Hippocampal formation (tissue), 2 donors: ENCODE results near the gene ATPAF1.

ENCODE experiments used
- DNase-seq, 2 donors: peaks; one replicate each; lab custom pipeline; 2025; lab: John Stamatoyannopoulos, UW

The ATPAF1 gene

DNA sequence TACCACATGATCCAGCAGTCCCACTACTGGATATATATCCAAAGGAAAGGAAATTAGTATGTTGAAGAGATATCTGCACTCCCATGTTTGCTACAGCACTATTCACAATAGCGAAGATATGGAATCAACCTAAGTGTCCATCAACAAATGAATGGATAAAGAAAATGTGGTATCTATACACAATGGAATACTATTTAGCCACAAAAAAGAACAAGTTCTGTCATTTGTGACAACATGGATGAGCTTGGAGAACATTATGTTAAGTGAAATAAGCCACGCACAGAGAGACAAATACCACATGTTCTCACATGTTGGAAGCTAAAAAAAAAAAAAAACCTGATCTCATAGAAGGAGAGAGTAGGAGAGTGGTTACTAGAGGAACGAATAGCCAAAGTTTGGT is 17.7 kb downstream of the ATPAF1 start:
- DNase-seq, result no peak

- DNase-seq, result no peak
Observed at GRCh38 chr1:46649764-46650163, 18.4 kb downstream of the ATPAF1 start.

DNA sequence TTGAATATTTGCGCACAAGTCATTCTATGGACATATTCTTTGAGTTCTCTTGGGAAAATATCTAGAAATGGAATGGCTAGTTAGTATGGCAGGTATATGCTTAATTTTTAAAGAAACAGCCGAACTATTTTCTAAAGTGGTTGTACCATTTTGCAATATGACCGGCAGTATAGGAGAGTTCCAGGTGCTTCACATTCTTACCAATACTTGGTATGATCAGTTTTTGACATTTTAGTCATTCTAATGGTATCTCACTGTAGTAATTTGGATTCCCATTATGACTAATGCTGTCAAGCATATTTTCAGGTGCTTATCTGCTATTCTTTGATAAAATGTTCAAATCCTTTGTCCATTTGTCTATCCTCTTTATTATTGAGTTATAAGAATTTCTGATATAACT is 20.6 kb downstream of the ATPAF1 start:
- DNase-seq, result no peak

GRCh38 chr1:46646844-46647243 is 21.3 kb downstream of the ATPAF1 start:
- no peak for DNase-seq

GRCh38 chr1:46646331-46646730 is 21.8 kb downstream of the ATPAF1 start:
- DNase-seq, result no peak

DNA sequence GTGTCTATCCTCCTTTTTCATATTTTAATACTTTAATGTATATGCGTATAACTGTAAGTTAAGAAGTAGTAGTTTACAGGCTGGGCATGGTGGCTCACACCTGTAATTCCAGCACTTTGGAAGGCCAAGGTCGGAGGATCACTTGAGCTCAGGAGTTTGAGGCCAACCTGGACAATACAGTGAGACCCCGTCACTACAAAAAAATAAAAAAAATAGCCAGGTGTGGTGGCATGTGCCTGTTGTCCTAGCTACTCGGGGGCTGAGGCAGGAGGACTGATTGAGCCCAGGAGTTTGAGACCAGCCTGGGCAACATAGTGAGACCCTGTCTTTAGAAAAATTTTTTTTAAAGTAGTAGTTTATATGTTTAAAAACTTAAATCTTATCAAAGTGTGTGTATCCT is 22.3 kb downstream of the ATPAF1 start:
- DNase-seq, result no peak

DNA sequence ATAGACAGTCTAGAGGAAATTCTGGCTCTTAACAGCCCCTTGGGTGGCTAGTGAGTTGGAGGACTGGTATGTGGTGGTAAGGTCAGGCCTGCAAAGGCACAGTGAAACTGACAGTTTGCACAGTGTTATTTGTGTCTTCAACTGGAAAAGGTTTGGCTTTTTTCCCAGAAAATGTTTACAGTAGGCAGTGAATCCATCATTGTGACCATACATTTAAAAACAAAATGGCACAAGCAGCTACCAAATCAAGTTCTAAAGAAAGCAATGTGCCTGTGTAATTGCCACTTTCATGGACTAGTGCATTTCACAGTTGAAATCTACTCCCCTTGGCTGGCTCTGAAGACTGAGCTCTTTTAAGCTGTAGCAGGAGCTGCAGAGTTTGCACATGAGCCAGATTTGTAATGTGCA is 24.8 kb downstream of the ATPAF1 start:
- no peak for DNase-seq

DNA sequence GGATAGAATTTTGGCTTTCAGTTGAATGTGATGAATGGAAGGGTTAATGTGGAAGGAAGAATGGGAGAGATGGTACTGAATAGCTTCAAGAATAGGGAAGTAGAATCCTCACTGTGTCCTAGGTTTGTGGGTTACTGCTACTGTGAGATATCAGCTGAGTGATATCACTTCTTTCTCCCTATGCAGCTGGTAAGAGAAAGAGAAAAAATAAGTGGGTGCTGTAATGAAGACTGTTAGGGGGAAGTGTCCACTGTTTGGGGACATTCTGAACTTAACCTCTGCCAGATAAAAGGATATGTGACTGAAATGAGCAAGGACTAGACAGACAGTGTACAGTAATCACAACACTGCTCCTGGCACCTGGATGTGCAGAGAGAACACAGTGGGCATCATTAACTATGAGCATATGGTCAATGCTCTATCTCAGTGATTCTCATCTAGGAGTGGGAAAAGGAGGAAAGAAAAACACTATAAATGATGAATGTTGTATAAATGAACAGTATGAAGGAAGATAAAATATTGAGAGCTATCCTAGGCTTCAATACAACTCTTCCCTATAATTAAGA is 26.0 kb downstream of the ATPAF1 start:
- DNase-seq, result no peak

DNA sequence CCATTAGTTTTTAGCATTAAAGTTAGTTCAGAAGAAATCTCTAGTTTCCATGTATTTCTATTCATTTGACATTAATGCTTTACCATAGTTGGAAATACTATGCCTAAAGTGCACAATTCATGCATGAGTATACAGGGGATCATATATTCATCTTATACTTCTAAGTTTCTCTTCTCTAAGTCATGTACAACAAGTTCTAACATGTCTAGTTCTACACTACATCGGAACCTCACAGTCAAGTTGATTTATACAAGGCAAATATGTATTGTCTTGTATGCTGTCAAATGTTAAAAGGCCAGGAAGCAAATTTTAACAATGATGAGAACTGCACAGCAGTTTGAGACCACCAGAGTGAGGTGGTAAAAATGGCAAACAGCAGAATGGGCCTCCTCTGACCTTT is 28.6 kb downstream of the ATPAF1 start:
- DNase-seq, result no peak

DNA sequence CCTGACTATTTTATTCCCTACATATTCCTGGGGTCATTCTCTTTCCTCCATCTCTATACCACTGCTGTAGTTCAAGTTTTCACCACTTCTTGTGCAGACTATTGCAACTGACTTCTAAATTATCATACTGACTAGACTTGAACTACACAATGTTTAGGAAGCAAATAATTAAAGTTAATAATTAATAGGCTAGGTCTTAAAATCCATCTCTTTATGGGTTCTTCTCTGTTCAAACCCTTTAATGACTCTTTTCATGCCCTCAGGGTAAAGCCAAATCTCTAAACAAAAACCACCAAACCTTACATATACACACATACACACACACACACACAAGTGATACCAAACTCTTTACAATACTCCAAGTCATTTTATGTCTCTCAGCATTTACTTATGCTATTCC is 29.2 kb downstream of the ATPAF1 start:
- DNase-seq, result no peak

GRCh38 chr1:46637444-46638083 is 30.6 kb downstream of the ATPAF1 start:
- DNase-seq, result no peak

DNA sequence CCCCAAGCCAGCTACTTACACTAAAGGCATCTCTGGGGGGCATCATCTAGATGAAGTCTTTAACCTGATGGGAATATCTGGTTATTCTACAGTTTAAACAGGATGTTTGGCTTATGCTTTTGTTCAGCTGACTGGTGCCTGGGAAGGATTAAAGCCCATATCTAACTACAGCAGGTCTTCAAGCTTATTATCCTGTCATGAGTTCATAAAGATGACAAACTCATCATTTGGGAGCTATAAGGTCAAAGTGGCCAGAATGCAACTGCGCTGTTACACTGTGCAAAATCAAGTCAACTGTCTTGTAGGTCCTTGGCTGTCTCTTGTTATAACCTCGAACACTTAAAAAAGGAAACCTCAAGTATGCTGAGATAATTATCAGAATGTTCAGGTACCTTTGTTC is 33.0 kb downstream of the ATPAF1 start:
- no peak for DNase-seq

GRCh38 chr1:46630719-46631118 is 37.4 kb downstream of the ATPAF1 start:
- no peak for DNase-seq

GRCh38 chr1:46623743-46624644 is 44.2 kb downstream of the ATPAF1 start:
- DNase-seq, result no peak

- no peak for DNase-seq
Observed at GRCh38 chr1:46622344-46622743, 45.8 kb downstream of the ATPAF1 start.

DNA sequence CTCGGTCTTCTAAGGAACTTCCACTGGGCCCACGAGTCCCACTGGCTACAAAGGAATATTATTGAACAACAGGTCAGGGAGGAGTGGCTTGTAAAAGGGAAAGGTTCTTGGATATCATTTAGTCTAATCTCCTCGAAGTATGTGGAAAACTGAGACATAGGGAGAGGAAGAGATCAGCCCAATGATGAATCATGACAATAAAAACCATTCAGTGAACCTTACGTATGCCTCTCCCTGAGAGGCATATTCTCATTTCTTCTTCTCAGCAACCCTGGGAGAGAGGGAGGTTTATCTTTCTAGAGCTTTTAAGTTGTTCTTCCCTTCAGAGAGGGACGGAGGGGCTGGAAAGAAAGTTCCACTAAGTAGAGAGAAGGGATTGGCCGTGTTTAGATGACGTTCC is 46.2 kb downstream of the ATPAF1 start:
- DNase-seq, result no peak

GRCh38 chr1:46619656-46620258 is 48.4 kb downstream of the ATPAF1 start:
- no peak for DNase-seq

- DNase-seq, result no peak
Observed at GRCh38 chr1:46618754-46619415, 49.3 kb downstream of the ATPAF1 start.

DNA sequence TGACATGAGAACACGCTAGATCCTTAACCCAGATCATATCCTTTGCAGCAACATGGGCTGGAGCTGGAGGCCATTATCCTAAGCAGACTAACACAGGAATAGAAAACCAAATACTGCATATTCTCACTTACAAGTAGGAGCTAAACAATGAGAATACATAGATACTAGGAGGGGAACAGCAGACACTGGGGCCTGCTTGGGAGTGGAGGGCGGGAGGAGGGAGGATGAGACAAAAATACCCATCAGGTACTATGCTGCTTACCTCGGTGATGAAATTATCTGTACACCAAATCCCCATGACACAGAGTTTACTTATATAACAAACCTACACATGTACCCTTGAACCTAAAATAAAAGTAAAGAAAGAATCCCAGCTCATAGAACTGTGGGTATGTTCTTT is 50.3 kb downstream of the ATPAF1 start:
- no peak for DNase-seq

DNA sequence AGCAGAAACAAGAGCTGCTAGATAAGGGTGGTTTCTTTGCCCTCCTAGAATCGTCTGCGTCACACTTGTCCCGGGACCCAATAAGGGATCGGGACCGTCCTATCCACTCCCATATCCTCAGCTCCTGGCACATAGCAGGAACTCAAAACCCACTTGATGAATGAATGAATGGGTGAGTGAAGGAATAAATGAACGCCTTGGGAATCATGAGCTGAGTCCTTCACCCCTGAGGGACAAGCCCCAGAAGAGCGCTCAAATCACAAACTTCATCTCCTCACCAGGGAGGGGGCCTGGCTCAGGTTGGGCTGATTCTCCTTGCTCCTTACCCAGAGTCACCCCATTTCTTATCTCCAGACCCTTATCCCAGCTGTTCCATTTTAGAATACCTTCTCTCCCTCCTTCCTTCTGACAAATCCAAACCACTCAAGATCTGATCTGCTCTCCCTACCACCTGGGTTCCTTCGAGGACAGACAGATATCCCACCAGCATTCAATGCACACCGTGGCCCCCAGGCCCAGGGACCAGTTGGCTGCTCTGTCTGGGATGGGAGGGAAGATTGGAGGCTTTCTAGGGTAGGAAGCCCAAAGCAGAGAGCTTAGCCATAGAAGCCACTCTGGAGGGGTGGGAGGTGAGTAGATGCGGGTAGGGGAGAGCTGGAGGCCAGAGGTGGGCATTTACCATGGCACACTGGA is 50.9 kb downstream of the ATPAF1 start:
- DNase-seq, result no peak

DNA sequence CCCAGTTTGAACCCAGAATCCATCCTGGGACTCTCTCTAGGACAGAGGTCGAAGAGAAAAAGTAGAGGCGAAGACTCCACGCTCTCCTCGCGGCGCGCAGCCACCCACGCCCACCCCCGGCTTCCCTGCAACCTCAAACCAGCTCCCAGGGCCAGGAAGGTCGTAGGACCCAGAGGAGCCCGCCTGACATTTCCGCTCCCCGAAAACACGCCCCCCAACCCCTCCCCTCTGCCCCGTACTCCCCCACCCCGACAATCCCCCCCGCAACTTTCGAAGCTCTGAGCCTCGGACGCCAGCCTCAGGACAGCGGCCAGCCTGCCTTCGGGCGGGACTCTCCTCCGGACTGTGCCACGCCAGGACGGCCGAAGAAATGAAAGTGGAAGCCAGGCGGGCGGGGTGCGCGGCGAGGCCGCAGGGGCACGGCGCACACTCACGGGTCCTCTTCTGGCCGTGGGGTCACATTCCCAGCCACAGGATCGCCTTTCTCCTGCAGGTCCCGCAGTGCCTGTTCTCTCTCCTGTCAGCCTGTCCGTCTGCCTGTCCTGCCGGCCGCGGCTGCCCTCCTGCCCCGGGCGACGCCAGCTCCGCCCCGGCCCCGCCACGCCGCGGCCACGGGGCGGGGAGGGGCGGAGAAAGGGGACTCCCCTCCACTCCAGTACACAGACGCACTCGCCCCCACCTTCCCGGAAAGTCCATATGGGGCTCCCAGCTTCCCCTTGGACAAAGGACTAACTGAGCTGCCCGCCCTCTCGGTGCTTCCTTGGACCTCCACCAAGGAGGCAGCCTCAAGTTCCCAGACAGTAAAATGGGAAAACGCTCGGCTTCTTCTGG is 51.7 kb downstream of the ATPAF1 start, which contains the start of gene MOB3C:
MOB3C (minus strand) TSS at position 535 of the 831 bp plus-strand sequence. CDS start 3,490 bp downstream, outside the sequence.
- peak; percentile 32 to 74 for DNase-seq
